ENCODE measurements around the gene SCYGR7.
"Not testable (repeated sequence)": the region's sequence is repeated elsewhere in the genome, so short reads cannot be mapped to it uniquely, and the experiment has no call there.

Gene SCYGR7

DNA sequence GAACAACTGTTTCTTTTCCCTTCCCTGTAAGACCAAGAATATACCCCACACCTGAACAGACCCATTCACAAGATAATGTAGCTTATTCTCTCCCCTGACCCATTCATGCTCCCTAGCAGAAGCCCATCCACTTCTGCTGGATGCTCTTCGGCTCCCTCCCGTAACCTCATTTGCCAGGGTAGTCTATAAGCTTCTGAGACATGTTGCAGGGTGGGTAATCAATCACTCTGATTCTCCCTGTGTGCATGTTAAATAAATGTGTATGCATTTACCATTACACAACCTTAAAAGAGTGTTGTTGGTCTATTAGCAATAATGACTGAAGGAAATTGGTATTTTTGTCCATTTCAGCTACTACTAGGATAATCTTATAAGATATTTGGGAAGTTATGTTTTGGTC lies 11.6 kb upstream of the SCYGR7 start:
- in situ Hi-C loops (cut with HindIII; ENCODE audit: low pct_ligation_motif_present, low sequenced_read_pairs) = no loop called here
- Histone ChIP-seq H3K4me3 (ENCODE audit: low read depth, low read length) (no peak overlapping the region), H3K27me3 (replicated peaks) (no peaks in the 10 kb centered on the region), H3K36me3 (replicated peaks) (no peaks in the 10 kb centered on the region), H3K27ac (no peak overlapping the region)
- no peak for TF ChIP-seq CTCF (IDR thresholded peaks at IDR 0.05; ENCODE audit: low read depth, low read length, missing control alignments)
- no peak for DNase-seq

DNA sequence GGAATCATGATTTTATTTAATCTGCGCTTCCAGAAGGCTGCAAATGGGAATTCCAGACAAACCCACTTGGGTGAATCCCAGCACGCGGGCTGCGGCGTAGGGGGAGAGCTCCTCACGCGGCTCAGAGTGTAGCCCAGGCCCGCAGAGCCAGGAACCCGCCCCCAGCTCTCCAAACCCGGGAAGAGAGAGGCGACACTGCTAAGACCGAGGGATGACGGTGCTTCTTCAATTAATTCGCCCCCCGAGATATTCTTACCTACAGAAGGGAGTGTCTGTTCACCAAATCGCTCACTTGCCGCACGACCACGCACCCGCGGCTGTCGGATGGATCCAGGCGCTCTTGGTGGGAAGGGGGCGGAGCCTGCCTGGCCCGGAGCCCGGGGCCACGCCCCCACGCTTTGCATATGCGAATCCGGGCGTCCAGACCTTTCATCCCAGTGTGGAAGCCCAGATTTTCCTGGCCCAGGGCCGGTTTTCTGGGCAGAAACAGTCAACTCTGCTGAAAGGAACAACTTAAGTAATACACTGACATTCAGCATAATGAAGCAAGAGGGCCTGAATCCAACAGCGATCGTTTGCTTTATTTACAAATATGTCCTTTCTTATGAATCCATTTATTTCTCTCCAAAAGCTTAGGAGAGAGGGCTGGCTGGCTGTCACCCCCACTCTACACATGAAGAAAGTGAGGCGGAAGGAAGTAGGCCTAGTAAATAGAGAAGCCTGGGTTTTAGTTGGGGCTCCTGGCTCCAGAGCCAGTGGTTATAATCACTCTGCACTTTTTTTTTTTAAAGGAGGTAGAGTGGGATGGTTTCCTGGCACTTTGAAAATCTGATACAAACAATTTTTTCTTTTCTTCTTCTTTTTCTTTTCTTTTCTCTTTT lies 10.2 kb upstream of the SCYGR7 start, which contains the start of gene SLC19A3:
TSS of gene SLC19A3 (minus strand) at position 342 of the 881 bp plus-strand sequence. CDS start 15,710 bp downstream, outside the sequence.
- Histone ChIP-seq H3K27me3 (replicated peaks) (no peaks in the 10 kb centered on the region), H3K36me3 (replicated peaks) (no peaks in the 10 kb centered on the region), H3K4me3 (ENCODE audit: low read depth, low read length) (peak within 1 kb of the TSS; percentile 56), H3K27ac (no peak within 1 kb of the TSS)
- no peak for TF ChIP-seq CTCF (IDR thresholded peaks at IDR 0.05; ENCODE audit: low read depth, low read length, missing control alignments)
- DNase-seq = peak; percentile 59
- in situ Hi-C loops (cut with HindIII; ENCODE audit: low pct_ligation_motif_present, low sequenced_read_pairs) = no loop called here

- Histone ChIP-seq H3K4me3 (ENCODE audit: low read depth, low read length) (no peak overlapping the region), H3K36me3 (replicated peaks) (no peaks in the 10 kb centered on the region), H3K27me3 (replicated peaks) (no peaks in the 10 kb centered on the region), H3K27ac (no peak overlapping the region)
- no peak for TF ChIP-seq CTCF (IDR thresholded peaks at IDR 0.05; ENCODE audit: low read depth, low read length, missing control alignments)
- in situ Hi-C loops (cut with HindIII; ENCODE audit: low pct_ligation_motif_present, low sequenced_read_pairs) = no loop called here
- DNase-seq = no peak
Measured at GRCh38 chr2:227719641-227720040, 8.5 kb upstream of the SCYGR7 start.

GRCh38 chr2:227720680-227721079 lies 7.5 kb upstream of the SCYGR7 start:
- in situ Hi-C loops (cut with HindIII; ENCODE audit: low pct_ligation_motif_present, low sequenced_read_pairs) = no loop called here
- Histone ChIP-seq H3K36me3 (replicated peaks) (no peaks in the 10 kb centered on the region), H3K27me3 (replicated peaks) (no peaks in the 10 kb centered on the region), H3K27ac (no peak overlapping the region), H3K4me3 (ENCODE audit: low read depth, low read length) (no peak overlapping the region)
- no peak for DNase-seq
- no peak for TF ChIP-seq CTCF (IDR thresholded peaks at IDR 0.05; ENCODE audit: low read depth, low read length, missing control alignments)

DNA sequence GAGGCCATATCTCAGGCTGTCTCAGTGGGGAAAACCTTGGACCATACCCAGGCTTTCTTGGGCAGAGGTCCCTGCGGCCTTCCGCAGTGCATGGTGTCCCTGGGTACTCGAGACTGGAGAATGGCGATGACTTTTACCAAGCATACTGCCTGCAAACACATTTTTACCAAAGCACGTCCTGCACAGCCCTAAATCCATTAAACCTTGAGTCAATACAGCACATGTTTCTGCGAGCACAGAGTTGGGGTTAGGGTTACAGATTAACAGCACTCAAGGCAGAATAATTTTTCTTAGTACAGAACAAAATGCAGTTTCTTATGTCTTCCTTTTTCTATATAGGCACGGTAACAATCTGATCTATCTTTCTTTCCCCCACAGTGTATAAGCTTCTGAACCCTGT lies 5.3 kb upstream of the SCYGR7 start:
- in situ Hi-C loops (cut with HindIII; ENCODE audit: low pct_ligation_motif_present, low sequenced_read_pairs); DNase-seq; H3K27ac ChIP-seq; H3K36me3 ChIP-seq (replicated peaks); H3K4me3 ChIP-seq (ENCODE audit: low read depth, low read length); H3K27me3 ChIP-seq (replicated peaks): not testable (repeated sequence)

- H3K4me3 ChIP-seq (ENCODE audit: low read depth, low read length) = no peak within 1 kb of the TSS
- H3K27me3 ChIP-seq (replicated peaks) = no peaks in the 10 kb centered on the region
- no peak for TF ChIP-seq CTCF (IDR thresholded peaks at IDR 0.05; ENCODE audit: low read depth, low read length, missing control alignments)
- no peak within 1 kb of the TSS for H3K27ac ChIP-seq
- no peaks in the 10 kb centered on the region for H3K36me3 ChIP-seq (replicated peaks)
- in situ Hi-C loops (cut with HindIII; ENCODE audit: low pct_ligation_motif_present, low sequenced_read_pairs) = no loop called here
- no peak for DNase-seq
Measured at GRCh38 chr2:227724394-227725039, 3.6 kb upstream of the SCYGR7 start, which contains the start of gene SCYGR6. TSS of gene SCYGR6 (minus strand) at chr2:227724757. CDS start at chr2:227724757, 0 bp downstream.

Measured in brain microvascular endothelial cell (primary cell).